Prostate gland (tissue), 2 donors: ENCODE measurements around the gene CRTC1.

ENCODE experiments used
- CTCF ChIP-seq, 4 experiments: fragments of 200-600 bp in 2 of 4; fragments of 450-650 bp in 2 of 4; sonication (generic) in 2 of 4; IDR thresholded peaks; 1 replicate in 3 of 4; 2 replicates in 1 of 4; pipeline ENCODE4 v1.5.1; 2016 to 2019; ENCODE audit warnings: antibody characterized with exemption in 4 of 4, mild to moderate bottlenecking in 2 of 4, moderate library complexity in 2 of 4
- POLR2A ChIP-seq: fragments of 450-650 bp; IDR thresholded peaks from one replicate; pipeline ENCODE4 v1.6.1; 2016; ENCODE audit warnings: antibody characterized with exemption, mild to moderate bottlenecking
- POLR2AphosphoS5 ChIP-seq: sonication (generic); formaldehyde crosslinking; IDR thresholded peaks from one replicate; pipeline ENCODE4 v1.6.1; 2017; ENCODE audit warnings: antibody characterized with exemption

GRCh38 chr19:18782559-18783225, 99.2 kb downstream of the CRTC1 start:
- no peak for TF ChIP-seq POLR2AphosphoS5
- TF ChIP-seq CTCF (IDR thresholded peaks at IDR 0.05) = no peak
- TF ChIP-seq POLR2A = no peak
